Progenitor cell of endocrine pancreas (in vitro differentiated cells): ENCODE results near the gene CCDC192. TPM values are rescaled to one million over a fixed set of nuclear protein-coding genes. Genes with fewer than 3 reads are reported as not detected.
"Not testable (repeated sequence)": the region's sequence is repeated elsewhere in the genome, so short reads cannot be mapped to it uniquely, and the experiment has no call there.

Experiments
- DNase-seq: peaks from one replicate; pipeline ENCODE4 v3.0.0; 2021; ENCODE audit warnings: low spot score; ENCODE audit not compliant: unreplicated experiment
- H3K27ac Mint-ChIP-seq: 2 replicates; pipeline ENCODE4 v1.8.0; 2021; ENCODE audit warnings: mild to moderate bottlenecking, moderate library complexity, mixed read lengths
- H3K27me3 Mint-ChIP-seq: 2 replicates; pipeline ENCODE4 v1.8.0; 2021; ENCODE audit warnings: mixed read lengths
- H3K36me3 Mint-ChIP-seq: 2 replicates; pipeline ENCODE4 v1.8.0; 2022; ENCODE audit warnings: mixed read lengths; ENCODE audit not compliant: insufficient read depth
- H3K4me1 Mint-ChIP-seq: 2 replicates; pipeline ENCODE4 v1.8.0; 2021; ENCODE audit warnings: low read depth, mixed read lengths
- H3K4me3 Mint-ChIP-seq: 2 replicates; pipeline ENCODE4 v1.8.0; 2021; ENCODE audit warnings: low read depth, mild to moderate bottlenecking, moderate library complexity, mixed read lengths
- H3K9me3 Mint-ChIP-seq: 2 replicates; pipeline ENCODE4 v1.8.0; 2021; ENCODE audit warnings: low read depth, mixed read lengths
- total RNA-seq: library from RNA; stranded (reverse); gene quantifications from 2 replicates; pipeline ENCODE4 v1.2.1, GENCODE V29; 2021
- TF ChIP-seq, protein P1 (sequence below): fragments of 200-600 bp; sonication (generic); IDR thresholded peaks from one replicate; pipeline ENCODE4 v1.5.0; 2021; ENCODE audit warnings: antibody characterized with exemption, mild to moderate bottlenecking; ENCODE audit not compliant: unreplicated experiment

Gene CCDC192
- total RNA-seq, 1 donor from 2014 or later: not detected

DNA sequence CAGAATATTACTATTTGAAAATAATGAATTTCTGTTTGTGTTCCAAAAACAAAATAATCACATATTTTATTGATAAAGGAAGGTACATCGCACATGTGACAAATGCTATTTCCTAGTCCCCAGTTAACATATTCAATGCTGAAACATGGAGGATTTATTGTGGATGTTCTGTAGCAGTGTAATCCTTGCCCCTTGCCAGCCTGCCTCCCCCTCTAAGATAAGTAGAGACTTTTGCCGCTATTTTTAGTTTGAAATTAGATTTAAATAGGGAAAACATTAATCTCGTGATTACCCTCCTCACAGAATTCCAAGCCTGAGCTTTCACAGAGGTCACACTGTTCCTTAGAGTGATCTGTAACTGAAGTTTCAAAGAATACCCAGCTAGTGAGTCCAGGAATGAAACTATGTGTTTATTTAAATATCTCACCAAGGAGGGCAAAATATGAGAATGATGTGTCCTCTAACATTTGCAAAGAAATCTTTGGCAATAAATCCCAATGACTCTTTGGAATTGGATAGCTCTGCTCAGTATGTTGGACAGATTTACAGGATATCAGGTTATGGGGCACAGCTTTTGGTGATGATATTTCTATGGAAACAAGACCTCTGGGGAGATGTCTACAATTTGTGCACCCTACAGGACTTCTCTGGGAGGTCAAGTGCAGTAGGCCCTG lies 37.0 kb upstream of the CCDC192 start:
- H3K4me3 Mint-ChIP-seq: no peak overlapping the region
- DNase-seq: no peak
- no peak overlapping the region for H3K27ac Mint-ChIP-seq
- TF ChIP-seq, protein P1, sequence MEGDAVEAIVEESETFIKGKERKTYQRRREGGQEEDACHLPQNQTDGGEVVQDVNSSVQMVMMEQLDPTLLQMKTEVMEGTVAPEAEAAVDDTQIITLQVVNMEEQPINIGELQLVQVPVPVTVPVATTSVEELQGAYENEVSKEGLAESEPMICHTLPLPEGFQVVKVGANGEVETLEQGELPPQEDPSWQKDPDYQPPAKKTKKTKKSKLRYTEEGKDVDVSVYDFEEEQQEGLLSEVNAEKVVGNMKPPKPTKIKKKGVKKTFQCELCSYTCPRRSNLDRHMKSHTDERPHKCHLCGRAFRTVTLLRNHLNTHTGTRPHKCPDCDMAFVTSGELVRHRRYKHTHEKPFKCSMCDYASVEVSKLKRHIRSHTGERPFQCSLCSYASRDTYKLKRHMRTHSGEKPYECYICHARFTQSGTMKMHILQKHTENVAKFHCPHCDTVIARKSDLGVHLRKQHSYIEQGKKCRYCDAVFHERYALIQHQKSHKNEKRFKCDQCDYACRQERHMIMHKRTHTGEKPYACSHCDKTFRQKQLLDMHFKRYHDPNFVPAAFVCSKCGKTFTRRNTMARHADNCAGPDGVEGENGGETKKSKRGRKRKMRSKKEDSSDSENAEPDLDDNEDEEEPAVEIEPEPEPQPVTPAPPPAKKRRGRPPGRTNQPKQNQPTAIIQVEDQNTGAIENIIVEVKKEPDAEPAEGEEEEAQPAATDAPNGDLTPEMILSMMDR: no peak
- no peaks in the 10 kb centered on the region for H3K27me3 Mint-ChIP-seq
- H3K36me3 Mint-ChIP-seq: no peaks in the 10 kb centered on the region
- no peaks in the 10 kb centered on the region for H3K9me3 Mint-ChIP-seq
- H3K4me1 Mint-ChIP-seq: peaks cover 11% of the 10 kb centered on the region

DNA sequence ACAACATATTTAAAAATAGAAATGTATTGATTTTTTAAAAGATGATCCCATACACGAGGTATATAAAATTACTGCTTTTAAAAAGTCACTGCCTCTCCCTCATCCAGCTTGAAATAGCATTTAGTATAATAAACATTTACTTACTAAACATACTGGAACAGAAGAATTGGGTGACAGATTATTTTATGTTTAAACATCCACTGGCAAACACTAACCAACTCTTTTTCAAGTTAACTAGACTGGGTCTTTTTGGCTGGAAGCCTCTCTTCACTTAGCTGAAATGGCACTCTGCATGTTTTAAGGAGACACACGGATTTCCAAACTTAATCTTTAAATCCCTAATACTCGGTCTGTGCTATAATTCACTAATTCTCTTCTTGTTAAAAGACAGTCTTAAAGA lies 35.3 kb upstream of the CCDC192 start:
- Mint-ChIP-seq H3K4me1 (peaks cover 11% of the 10 kb centered on the region), H3K36me3 (no peaks in the 10 kb centered on the region), H3K9me3 (no peaks in the 10 kb centered on the region), H3K27ac (no peak overlapping the region), H3K4me3 (no peak overlapping the region), H3K27me3 (no peaks in the 10 kb centered on the region)
- TF ChIP-seq, protein P1: no peak
- no peak for DNase-seq

DNA sequence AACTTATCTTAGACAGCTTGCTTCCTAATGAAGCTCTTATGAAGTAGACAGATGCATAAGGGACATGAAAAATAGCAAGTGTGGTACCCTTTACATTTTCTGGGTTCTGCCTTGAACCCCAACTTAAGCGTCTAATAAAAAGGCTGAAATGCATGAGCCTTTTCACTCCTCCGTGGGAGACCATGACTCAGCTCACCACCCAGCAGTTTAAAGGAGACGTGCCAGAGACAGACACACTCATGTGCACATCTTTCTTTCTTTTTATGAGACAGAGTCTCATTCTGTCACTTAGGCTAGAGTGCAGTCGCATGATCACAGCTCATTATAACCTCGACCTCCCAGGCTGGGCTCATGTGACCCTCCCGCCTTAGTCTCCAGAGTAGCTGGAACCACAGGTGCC lies 32.0 kb upstream of the CCDC192 start:
- Mint-ChIP-seq H3K27ac (no peak overlapping the region), H3K4me1 (peaks cover 11% of the 10 kb centered on the region), H3K9me3 (peaks cover 9% of the 10 kb centered on the region), H3K36me3 (no peaks in the 10 kb centered on the region), H3K27me3 (no peaks in the 10 kb centered on the region), H3K4me3 (no peak overlapping the region)
- TF ChIP-seq, protein P1: no peak
- no peak for DNase-seq

DNA sequence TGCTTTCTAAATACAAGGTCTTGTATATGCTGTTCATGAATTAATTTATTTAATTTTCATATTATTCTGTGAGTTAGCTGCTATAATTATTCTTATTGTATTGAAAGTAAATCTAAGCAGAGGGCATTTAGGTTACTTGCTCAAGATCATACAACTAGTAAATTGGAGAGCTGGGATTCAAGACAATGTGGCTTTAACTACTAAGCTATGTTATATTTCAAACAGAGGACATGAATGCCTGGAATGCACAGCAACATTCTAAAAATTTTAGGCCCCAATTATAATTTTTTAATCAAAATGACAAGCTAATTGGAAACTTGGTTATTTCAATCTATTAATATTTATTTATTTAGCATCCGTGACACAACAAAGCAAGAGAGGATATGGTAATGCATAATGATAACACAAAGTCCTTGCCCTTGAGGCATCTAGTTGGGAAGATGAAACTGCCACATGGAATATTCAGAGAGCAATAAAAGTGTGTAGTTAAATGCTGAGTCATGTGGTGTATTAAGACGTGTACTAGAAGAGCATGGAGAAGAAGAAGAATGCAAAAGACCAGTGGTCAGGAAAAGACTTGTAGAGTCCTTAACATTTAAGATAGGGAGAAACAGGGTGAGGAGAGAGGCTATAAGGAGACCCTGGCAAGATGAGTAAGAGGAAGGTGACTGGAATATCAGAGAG lies 29.9 kb upstream of the CCDC192 start:
- Mint-ChIP-seq H3K27me3 (no peaks in the 10 kb centered on the region), H3K4me1 (peaks cover 3% of the 10 kb centered on the region), H3K27ac (no peak overlapping the region), H3K9me3 (peaks cover 11% of the 10 kb centered on the region), H3K4me3 (no peak overlapping the region), H3K36me3 (no peaks in the 10 kb centered on the region)
- TF ChIP-seq, protein P1: no peak
- DNase-seq: no peak

DNA sequence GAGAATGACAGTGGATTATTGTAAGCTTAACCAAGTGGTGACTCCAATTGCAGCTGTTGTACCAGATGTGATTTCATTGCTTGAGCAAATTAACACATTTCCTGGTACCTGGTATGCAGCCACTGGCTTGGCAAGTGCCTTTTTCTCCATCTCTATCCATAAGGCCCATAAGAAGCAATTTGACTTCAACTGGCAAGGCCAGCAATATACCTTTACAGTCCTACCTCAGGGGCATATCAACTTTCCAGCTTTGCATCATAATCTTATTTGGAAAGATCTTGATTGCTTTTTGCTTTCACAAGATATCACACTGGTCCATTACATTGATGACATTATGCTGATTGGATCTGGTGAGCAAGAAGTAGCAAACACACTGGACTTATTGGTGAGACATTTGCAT lies 26.2 kb upstream of the CCDC192 start:
- H3K4me3 Mint-ChIP-seq, H3K36me3 Mint-ChIP-seq, H3K4me1 Mint-ChIP-seq, DNase-seq, H3K27ac Mint-ChIP-seq, H3K27me3 Mint-ChIP-seq: not testable (repeated sequence)
- H3K9me3 Mint-ChIP-seq: peaks cover 12% of the 10 kb centered on the region

DNA sequence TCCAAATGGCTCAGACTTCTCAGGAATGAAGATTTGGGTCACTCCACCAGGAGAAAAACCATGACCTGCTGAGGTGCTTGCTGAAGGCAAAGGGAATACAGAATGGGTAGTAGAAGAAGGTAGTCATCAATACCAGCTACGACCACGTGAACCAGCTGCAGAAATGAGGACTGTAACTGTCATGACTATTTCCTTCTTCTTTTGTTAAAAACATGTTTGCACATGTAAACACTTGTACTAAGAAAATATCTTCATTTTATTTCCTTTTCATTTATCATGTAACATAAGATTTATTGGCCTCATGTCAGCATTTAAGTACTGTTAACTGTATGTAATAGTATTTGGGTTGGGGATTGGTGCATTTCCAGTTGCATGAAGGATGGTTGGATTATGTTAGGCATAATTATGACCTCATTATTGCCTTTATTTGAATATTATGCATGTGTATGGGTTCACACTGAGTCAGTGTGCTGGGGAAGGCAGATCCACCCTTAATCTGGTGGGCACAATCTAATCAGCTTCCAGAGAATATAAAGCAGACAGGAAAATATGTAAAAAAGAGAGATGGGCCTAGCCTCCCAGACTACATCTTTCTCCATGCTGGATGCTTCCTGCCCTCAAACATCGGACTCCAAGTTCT lies 23.4 kb upstream of the CCDC192 start:
- H3K36me3 Mint-ChIP-seq, H3K4me1 Mint-ChIP-seq, H3K4me3 Mint-ChIP-seq, H3K27me3 Mint-ChIP-seq, DNase-seq, H3K27ac Mint-ChIP-seq: not testable (repeated sequence)
- peaks cover 11% of the 10 kb centered on the region for H3K9me3 Mint-ChIP-seq
